Stimulated activated effector memory CD8-positive, alpha-beta T cell treated with anti-CD3 and anti-CD28 coated beads, Interleukin-12 subunit alpha, Interleukin-12 subunit beta, amount 100 ng/mL, for 72 hours (primary cell): ENCODE results near the gene KRT31.
"Not testable (repeated sequence)": the region's sequence is repeated elsewhere in the genome, so short reads cannot be mapped to it uniquely, and the experiment has no call there.

Experiments
- ATAC-seq: fragments of 150-1000 bp; cut with Tn5 transposase; 2 replicates; pipeline ENCODE4 v1.10.0; 2021
- DNase-seq, 2 donors: peaks; one replicate each; pipeline ENCODE4 v3.0.0; 2021 to 2022; ENCODE audit warnings: low spot score in 2 of 2
- H3K27ac Mint-ChIP-seq: one replicate; pipeline ENCODE4 v1.8.0; 2022; ENCODE audit warnings: mild to moderate bottlenecking, mixed read lengths
- H3K36me3 Mint-ChIP-seq: one replicate; pipeline ENCODE4 v1.8.0; 2022; ENCODE audit warnings: mild to moderate bottlenecking, mixed read lengths
- H3K4me1 Mint-ChIP-seq: one replicate; pipeline ENCODE4 v1.8.0; 2022; ENCODE audit warnings: mixed read lengths
- H3K4me3 Mint-ChIP-seq: one replicate; pipeline ENCODE4 v1.8.0; 2022; ENCODE audit warnings: mild to moderate bottlenecking, mixed read lengths
- H3K9me3 Mint-ChIP-seq: one replicate; pipeline ENCODE4 v1.8.0; 2022; ENCODE audit warnings: mixed read lengths

KRT31 gene

DNA sequence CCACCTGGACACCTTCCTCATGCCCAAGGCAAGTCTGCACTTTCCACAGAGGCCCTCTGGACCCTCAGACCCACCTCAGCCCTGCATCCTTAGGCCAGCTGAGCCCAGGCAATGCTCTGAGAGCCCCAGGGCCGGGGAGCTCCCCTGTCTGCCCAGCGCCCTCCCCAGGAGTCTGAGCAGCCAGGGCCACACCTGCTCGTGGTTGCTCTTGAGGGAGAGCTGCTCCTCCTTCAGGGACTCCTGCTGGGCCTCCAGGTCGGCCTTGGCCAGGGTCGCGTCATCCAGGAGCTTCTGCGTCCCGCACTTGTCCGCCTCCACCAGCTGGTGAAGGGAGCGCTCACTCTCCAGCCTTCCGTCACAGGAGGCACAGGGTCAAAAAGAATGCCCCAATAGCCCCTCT is 25.2 kb upstream of the KRT31 start:
- ATAC-seq, H3K9me3 Mint-ChIP-seq, H3K27ac Mint-ChIP-seq, DNase-seq, H3K4me3 Mint-ChIP-seq, H3K4me1 Mint-ChIP-seq, H3K36me3 Mint-ChIP-seq: not testable (repeated sequence)

DNA sequence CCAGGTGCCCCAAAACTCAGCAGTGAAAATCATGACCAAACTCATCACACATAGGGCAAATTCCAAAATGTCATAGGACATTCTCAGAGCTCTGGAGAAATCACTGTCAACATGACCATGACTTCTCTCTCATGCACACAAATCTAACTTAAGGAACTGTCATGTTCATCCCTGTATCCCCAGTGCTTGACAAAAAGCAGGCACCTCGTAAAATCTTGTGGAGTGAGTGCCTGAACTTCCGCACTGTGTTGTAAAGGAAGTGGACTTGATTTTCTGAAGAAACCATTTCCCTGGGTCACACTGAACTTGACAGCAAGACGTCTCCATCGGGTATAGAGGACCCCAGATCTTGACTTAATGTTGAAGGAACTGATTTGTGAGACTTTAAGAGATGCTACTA is 24.2 kb upstream of the KRT31 start:
- H3K4me3 Mint-ChIP-seq: no peak overlapping the region
- DNase-seq (no peak), ATAC-seq (no peak)
- H3K27ac Mint-ChIP-seq: no peak overlapping the region
- H3K9me3 Mint-ChIP-seq: no peaks in the 10 kb centered on the region
- H3K4me1 Mint-ChIP-seq: peaks cover 9% of the 10 kb centered on the region
- H3K36me3 Mint-ChIP-seq: no peaks in the 10 kb centered on the region

DNA sequence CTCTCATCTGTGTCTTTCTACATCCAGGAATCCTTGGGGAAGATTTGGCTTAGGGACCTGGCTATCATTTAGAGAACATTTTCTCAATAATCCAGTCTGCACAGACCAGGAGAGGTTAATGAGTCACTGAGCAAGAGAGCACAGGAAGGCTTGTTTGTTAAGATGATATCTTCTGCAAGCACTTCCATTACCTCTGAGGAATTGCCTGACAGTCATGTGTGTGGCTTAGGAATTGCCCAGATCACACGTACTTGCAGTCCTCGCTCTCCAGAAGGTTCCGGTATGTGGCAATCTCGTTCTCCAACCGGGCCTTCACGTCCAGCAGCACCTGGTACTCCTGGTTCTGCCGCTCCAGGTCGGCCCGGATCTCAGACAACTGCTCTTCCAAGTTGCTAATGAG is 23.7 kb upstream of the KRT31 start:
- ATAC-seq (no peak), DNase-seq (no peak)
- peaks cover 9% of the 10 kb centered on the region for H3K4me1 Mint-ChIP-seq
- no peak overlapping the region for H3K27ac Mint-ChIP-seq
- H3K9me3 Mint-ChIP-seq: no peaks in the 10 kb centered on the region
- H3K4me3 Mint-ChIP-seq: no peak overlapping the region
- no peaks in the 10 kb centered on the region for H3K36me3 Mint-ChIP-seq

DNA sequence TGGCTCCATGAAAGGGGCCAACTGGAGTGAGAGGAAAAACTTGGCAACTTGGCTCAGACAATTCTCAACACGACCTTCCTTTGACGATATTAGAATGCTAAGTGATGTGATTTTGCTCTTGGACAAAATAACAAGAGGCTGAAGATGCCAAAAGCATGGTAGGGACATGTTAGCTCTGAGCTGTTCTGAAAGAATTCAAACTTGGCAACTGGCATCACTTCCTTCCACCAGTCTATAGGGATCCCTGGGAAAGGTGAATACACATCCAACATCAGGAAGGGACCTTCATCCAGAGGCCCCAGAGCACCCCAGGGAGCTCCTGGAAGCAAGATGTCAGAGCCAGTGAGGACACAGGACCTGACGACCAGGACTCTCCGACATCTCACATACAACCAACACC is 22.7 kb upstream of the KRT31 start:
- Mint-ChIP-seq H3K36me3 (no peaks in the 10 kb centered on the region), H3K4me3 (no peak overlapping the region), H3K9me3 (no peaks in the 10 kb centered on the region), H3K27ac (no peak overlapping the region), H3K4me1 (peaks cover 9% of the 10 kb centered on the region)
- DNase-seq (no peak), ATAC-seq (no peak)

DNA sequence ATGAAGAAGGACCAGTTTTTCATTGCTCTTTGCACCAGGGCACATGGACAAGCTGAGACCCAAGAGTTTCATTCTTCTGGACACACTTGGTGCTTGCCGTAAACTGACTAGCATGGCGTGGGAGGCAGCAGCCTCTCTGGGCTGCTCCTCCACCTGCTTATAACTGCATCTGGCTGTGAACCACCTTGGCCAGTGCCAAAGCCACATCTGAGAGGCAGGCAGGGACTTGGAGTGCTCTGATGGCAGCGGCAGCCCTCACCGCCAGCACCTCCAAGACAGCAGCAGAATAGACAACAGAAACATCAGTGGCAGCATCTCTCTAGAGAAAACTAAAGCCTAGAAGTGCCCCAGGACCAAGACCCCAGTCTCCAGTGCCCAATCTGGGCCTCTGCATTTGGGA is 22.3 kb upstream of the KRT31 start:
- no peaks in the 10 kb centered on the region for H3K36me3 Mint-ChIP-seq
- no peak for ATAC-seq
- peaks cover 9% of the 10 kb centered on the region for H3K4me1 Mint-ChIP-seq
- no peak overlapping the region for H3K27ac Mint-ChIP-seq
- H3K9me3 Mint-ChIP-seq: no peaks in the 10 kb centered on the region
- no peak for DNase-seq
- H3K4me3 Mint-ChIP-seq: no peak overlapping the region

DNA sequence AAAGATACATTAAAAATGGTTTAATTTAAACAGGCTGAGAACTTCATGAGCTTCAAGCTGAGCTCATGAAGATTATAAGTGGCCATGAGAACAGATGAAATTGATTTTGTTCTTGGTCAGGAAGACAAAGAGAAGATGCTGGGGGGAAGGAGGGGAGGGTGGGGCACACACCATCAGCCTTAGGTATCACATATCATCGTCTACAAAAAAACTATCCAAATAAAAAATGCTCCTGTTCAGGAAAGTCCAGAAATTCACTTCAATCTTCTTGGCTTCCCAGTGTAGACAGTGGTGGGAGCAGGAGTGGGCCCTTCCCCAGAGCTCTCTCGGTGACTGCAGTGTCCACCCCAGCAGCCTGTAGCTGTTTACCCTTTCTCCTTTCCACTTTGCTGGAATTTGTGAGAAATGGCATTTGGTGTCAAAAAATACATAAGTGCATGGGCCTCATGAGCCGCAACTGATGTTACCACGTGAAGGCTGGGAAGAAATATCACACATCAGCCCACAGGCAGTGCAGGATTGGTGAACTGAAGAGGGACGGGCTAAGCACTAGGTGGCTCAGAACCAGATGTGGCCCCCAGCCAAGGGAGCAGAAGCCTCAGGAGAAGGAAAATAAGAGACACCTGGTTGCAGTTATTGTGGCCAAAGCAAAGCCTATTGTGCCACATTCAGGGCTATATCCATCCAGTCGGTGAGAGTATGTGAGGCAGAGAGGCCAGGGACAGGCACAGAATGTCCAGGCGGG is 20.9 kb upstream of the KRT31 start:
- DNase-seq: no peak
- Mint-ChIP-seq H3K27ac (no peak overlapping the region), H3K4me3 (no peak overlapping the region), H3K4me1 (peaks cover 9% of the 10 kb centered on the region), H3K9me3 (no peaks in the 10 kb centered on the region), H3K36me3 (no peaks in the 10 kb centered on the region)
- ATAC-seq: no peak

DNA sequence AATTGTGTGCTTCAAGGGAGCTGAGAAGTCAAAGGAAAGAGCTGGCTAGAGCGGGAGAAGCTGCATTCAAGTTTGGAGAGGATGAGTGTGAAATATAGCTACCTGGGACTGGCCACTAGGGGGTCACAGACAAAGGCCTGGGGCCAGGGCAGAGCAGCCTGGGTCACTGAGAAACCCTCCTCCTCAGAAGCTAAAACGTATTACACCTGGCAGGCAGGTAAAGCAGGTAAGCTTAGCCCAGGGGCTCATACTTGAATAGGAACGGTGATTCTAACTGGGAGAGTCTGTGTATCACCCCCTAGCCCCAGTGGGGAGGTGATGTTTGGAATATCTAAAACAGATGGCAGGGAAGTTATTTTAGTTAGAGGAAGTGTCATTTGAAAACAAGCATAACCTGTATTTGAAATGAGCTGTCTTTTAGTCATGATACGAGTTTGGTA is 20.2 kb upstream of the KRT31 start:
- Mint-ChIP-seq H3K4me1 (peaks cover 9% of the 10 kb centered on the region), H3K36me3 (no peaks in the 10 kb centered on the region), H3K9me3 (no peaks in the 10 kb centered on the region), H3K4me3 (no peak overlapping the region), H3K27ac (no peak overlapping the region)
- no peak for DNase-seq
- peak; percentile 49 for ATAC-seq

DNA sequence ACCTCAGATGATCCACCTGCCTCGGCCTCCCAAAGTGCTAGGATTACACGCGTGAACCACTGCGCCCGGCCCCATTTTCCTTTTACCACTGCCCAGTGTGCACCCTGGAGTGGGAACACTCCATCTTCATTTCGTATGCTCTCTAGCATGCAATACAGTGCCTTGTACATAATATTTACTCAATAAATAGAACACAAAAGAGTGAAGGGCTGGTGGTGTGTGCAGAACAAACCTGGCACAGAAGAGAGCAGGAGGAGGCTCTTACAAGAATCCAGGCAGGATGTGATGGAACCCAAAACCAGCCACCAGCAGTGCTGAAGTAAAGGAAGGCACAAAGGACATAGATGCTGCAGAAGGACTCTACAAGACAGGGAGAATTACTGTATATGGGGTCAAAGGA is 19.7 kb upstream of the KRT31 start:
- Mint-ChIP-seq H3K36me3 (no peaks in the 10 kb centered on the region), H3K9me3 (no peaks in the 10 kb centered on the region), H3K4me3 (no peak overlapping the region), H3K4me1 (peaks cover 9% of the 10 kb centered on the region), H3K27ac (no peak overlapping the region)
- no peak for ATAC-seq
- DNase-seq: no peak

DNA sequence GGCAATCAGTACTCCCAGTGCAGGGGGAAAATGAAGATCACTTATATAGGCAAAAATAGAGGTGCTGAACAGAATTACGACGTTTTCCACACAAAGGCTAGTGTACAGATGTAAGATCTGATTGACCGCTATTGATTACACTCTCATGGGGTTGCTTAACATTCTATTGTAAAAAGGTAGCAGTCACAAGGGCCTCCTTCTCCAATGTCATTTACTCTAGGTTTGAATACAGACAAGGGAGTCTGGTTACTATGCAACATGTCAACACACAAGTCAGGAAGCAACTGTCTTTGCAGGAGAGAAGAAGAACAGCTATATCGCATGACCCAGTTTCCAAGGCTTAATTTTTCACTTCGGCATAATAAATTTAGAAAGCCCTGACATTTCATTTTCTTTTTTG is 19.1 kb upstream of the KRT31 start:
- DNase-seq (no peak), ATAC-seq (no peak)
- H3K9me3 Mint-ChIP-seq: no peaks in the 10 kb centered on the region
- peaks cover 9% of the 10 kb centered on the region for H3K4me1 Mint-ChIP-seq
- no peaks in the 10 kb centered on the region for H3K36me3 Mint-ChIP-seq
- H3K4me3 Mint-ChIP-seq: no peak overlapping the region
- H3K27ac Mint-ChIP-seq: no peak overlapping the region

DNA sequence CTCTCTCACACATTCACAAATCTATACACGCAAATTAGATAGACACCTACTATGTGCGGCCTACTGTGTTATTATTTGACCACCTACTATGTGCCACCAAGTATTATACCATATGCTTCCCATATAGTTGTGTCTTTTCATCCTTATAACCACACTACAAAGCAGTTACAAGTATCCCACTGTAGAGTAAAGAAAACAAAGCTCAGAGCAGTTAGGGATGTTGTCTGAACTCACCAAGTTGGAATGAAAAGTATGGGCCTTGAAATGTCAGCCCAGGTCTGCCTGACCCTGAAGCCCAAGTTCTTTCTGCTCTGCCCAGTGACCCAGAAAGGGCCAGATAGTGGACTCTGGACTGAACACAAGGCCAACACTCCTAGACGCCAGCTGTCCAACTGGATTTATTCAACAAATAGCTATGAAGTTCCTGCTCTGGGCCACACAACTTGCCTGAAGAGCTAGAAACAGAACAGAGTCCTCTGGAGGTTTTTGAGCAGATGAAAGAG is 18.5 kb upstream of the KRT31 start:
- no peaks in the 10 kb centered on the region for H3K36me3 Mint-ChIP-seq
- ATAC-seq (no peak), DNase-seq (no peak)
- no peaks in the 10 kb centered on the region for H3K9me3 Mint-ChIP-seq
- H3K4me3 Mint-ChIP-seq: no peak overlapping the region
- no peak overlapping the region for H3K27ac Mint-ChIP-seq
- H3K4me1 Mint-ChIP-seq: peaks cover 9% of the 10 kb centered on the region

DNA sequence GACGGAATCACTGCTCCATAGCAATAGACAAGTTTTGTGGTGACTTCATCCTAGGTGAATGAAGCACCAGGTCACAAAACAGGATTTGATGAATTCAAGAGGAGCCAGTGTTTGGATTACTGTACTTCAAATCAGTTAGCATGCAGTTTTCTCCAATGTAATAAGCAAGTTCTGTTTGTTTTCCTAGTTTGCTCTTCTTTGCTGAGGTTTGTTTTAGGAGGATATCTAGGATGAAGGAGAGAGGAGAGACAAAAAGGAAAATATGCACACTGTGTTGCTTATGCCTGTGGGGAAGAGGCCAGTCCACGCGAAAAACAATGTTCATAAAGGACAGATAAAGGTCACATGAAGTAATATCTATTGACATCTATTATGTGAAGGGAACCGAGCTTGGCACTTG is 18.0 kb upstream of the KRT31 start:
- no peak overlapping the region for H3K27ac Mint-ChIP-seq
- H3K4me1 Mint-ChIP-seq: peaks cover 9% of the 10 kb centered on the region
- no peaks in the 10 kb centered on the region for H3K9me3 Mint-ChIP-seq
- ATAC-seq: no peak
- no peak overlapping the region for H3K4me3 Mint-ChIP-seq
- no peak for DNase-seq
- H3K36me3 Mint-ChIP-seq: no peaks in the 10 kb centered on the region

DNA sequence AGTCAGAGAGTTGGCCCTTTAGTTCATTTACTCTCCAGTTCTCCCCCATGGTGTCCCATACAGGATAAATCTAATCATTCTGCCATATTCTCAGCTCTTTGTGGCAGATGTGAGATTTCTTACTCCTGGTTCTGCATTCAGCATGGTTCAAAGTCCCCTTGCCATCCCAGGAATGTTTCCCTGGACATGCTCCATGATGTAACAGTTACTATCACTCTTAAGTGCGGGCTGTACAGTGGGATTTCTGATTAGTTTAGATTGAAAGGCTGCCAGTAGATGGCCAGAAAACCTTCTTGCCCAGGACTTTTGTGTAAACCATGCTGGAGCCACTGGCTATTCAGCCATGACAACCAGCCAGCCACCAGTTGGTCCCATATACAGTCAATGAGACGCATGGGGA is 16.6 kb upstream of the KRT31 start:
- Mint-ChIP-seq H3K27ac (no peak overlapping the region), H3K36me3 (no peaks in the 10 kb centered on the region), H3K4me3 (no peak overlapping the region), H3K9me3 (no peaks in the 10 kb centered on the region), H3K4me1 (peaks cover 13% of the 10 kb centered on the region)
- ATAC-seq (no peak), DNase-seq (no peak)

DNA sequence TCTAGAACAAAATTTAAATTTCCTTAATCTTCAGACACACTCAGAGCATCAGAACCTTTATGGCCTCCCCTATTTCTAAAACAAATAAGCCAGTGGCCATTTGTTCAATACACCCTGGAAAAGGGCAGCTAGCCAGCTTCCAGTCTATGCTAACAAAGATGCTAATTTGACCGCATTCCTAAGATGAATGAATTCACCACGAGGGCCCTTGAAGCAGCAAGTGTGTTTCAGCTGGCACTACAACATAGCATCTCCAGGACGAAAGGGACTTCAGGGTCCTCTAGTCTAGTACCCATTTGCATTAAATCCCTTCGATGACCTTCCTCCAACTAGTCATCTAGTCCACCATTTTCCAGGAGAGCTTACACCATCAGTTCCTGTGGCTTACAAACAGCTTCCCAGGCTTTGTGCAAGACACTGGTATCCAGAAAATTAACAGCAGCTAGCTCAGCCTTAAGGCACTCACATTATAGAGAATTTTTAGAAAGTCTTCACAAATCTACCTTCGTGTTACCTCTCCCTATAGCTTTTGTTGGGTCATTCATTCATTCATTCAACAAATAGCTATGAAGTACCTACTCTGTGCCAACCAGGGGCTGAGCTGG is 16.0 kb upstream of the KRT31 start:
- ATAC-seq (no peak), DNase-seq (no peak)
- peaks cover 18% of the 10 kb centered on the region for H3K4me1 Mint-ChIP-seq
- H3K36me3 Mint-ChIP-seq: no peaks in the 10 kb centered on the region
- no peaks in the 10 kb centered on the region for H3K9me3 Mint-ChIP-seq
- no peak overlapping the region for H3K4me3 Mint-ChIP-seq
- H3K27ac Mint-ChIP-seq: no peak overlapping the region

DNA sequence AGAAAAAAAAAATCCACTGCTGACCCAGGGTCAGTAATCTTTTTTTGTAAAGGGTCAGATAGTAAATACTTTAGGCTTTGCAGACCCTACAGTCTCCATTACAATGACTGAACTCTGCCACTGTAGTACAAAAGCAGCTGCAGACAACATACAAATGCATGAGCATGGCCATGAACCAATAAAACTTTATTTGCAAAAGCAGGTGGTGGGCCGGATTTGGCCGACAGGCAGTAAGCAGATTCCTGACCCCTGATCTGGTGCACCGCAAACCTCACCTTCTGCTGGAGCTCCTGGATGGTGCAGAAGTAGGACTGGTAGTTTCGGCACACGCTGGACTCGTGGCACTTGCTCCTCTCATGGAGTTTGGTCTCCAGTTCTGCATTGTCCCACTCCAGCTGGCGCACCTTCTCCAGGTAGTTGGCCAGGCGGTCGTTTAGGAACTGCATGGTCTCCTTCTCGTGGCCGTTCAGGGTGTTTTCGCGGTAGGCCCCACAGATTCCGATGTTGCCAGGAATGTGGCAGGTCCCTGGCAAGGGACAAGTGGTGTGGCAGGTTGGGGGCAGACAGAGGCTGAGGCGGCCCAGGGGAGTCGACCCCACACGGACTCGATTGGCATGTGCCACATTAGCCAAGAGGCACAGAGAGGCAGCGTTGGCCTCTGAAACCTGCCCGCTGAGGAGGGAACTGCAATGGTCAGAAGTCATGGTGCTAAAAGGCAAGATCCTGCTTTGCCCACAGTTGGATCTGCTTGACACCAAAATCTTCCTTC is 13.8 kb upstream of the KRT31 start:
- Mint-ChIP-seq H3K36me3 (no peaks in the 10 kb centered on the region), H3K27ac (no peak overlapping the region), H3K9me3 (no peaks in the 10 kb centered on the region), H3K4me3 (no peak overlapping the region), H3K4me1 (peaks cover 13% of the 10 kb centered on the region)
- DNase-seq: no peak
- ATAC-seq: no peak

DNA sequence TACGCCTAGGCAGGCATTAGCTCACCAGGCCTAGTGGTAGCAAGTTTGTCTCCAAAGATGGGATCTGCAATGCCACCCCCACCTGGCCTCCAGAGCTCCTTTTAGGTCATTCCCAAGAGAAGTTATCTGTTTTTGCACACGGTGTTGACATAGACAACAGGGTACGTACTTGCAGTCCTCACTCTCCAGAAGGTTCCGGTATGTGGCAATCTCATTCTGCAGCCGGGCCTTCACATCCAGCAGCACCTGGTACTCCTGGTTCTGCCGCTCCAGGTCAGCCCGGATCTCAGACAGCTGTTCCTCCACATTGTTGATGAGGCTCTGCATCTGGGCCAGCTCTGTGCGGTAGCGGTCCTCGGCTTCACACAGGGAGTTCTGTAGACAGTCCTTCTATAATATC is 9.8 kb upstream of the KRT31 start:
- no peak for DNase-seq
- Mint-ChIP-seq H3K4me3 (no peak overlapping the region), H3K27ac (no peak overlapping the region), H3K36me3 (no peaks in the 10 kb centered on the region), H3K4me1 (peaks cover 37% of the 10 kb centered on the region), H3K9me3 (no peaks in the 10 kb centered on the region)
- no peak for ATAC-seq

DNA sequence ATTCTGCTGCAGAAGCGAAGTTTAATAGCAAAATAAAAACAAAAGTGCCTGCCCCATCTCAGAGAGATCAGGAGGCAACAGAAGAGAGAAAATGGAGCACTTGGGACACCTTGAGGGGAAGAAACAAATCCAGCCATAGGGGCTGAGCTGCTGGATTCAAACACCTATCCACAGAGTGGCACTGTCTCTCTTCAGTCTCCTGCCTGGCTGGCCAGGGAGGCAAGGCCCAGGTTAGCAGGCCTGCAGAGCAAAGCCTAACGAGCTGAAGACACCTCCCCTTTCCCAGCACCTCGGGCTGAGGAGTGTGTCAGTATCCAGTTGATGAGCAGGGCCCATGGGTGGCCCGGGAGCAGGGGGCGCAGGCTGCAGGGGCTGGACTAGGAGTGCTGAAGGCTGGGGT is 8.8 kb upstream of the KRT31 start:
- no peak for DNase-seq
- Mint-ChIP-seq H3K36me3 (no peaks in the 10 kb centered on the region), H3K27ac (no peak overlapping the region), H3K4me1 (peaks cover 41% of the 10 kb centered on the region), H3K4me3 (no peak overlapping the region), H3K9me3 (no peaks in the 10 kb centered on the region)
- ATAC-seq: no peak
